GM19025 (cell line): ENCODE data around the gene NTM.

ENCODE experiments used
- ATAC-seq: cut with Tn5 transposase; IDR thresholded peaks from one replicate; pipeline ENCODE4 v1.9.1; 2021; ENCODE audit warnings: mild to moderate bottlenecking, low read depth, moderate library complexity; ENCODE audit not compliant: unreplicated experiment

Gene NTM

DNA sequence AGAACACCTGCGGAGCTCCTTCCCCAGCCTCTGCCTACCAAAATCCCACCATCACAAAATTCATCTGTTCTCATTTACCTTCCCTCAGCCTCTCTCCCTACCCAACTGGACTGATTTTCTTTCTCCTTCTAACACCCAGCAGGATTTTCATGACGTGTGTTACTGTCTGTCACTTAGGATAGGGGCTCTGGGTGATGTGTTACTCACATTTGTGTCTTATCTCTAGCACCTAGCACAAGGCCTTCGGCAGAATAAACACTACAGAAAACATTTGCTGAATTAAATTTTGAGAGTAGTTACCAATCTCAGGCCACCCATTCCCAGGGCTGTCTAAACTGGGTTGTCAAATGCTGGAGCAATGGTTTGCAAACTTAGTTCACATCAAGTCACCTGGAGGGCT is 88.0 kb downstream of the NTM start:
- ATAC-seq, result no peak

GRCh38 chr11:131460931-131461330 is 90.5 kb downstream of the NTM start:
- no peak for ATAC-seq

GRCh38 chr11:131462622-131463021 is 92.2 kb downstream of the NTM start:
- ATAC-seq, result no peak

GRCh38 chr11:131463162-131463561 is 92.7 kb downstream of the NTM start:
- no peak for ATAC-seq

- no peak for ATAC-seq
Observed at GRCh38 chr11:131463649-131464425, 93.4 kb downstream of the NTM start.

DNA sequence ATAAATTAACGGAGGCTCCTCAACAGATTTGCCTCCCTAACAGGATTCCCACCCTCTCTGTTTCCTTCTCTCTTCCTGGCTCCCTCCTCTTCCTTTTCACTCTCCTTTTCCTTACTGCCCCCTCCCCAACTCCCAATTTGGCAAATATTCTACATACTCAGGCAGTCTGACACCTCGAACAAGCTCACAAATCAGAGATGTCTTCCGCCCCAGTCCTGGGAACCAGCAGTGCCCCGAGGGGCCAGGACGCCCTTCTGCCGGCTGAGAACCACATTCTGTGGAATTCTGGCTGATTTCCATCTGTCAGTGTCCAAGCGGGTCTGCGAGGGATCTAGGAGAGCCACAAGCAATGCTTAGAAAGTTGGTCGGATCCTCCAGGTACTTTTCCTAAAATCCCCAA is 94.0 kb downstream of the NTM start:
- ATAC-seq, result no peak

GRCh38 chr11:131465039-131465438 is 94.6 kb downstream of the NTM start:
- ATAC-seq, result no peak

GRCh38 chr11:131465746-131466145 is 95.3 kb downstream of the NTM start:
- ATAC-seq, result no peak

GRCh38 chr11:131467645-131468394 is 97.4 kb downstream of the NTM start:
- ATAC-seq, result no peak

DNA sequence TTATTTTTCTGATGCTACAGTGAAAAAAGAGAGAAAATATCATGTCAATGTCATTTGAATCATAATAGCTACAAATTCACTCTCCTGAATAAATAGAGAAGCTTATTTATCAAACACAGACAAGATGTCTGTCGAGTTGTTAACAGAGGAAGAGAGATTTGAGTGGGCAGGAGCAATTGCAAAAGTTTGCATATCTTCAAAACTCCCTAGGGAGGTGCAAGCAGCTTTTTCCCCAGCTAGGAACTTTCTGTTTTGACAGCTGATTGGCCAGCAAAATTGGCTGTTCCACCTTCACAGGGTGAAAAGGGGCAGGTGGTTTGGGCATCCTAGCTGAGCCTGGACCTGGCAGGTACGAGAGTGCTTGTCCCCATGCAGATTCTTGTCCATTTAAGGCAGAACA is 98.2 kb downstream of the NTM start:
- ATAC-seq, result no peak

- no peak for ATAC-seq
Observed at GRCh38 chr11:131470216-131470925, 100.0 kb downstream of the NTM start.

- ATAC-seq, result no peak
Observed at GRCh38 chr11:131471976-131472375, 101.6 kb downstream of the NTM start.

DNA sequence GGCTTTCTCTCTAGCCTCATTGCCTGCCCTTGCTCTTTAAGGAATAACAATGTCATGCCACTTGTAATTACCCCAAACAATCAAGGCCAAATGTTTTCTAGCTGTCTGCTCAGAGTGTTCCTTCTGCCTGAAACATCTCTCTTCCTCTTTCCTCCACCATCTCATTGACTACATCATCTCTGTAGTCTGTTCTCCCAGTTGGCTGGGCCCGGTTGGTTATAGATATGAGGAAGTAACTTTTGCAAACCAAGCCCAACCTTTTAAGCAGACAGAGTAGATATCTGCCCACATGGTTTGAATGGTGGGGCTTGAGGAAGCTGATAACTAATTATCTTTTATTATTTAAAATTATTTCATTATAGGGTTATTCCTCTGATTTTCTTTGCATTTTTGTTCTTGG is 104.5 kb downstream of the NTM start:
- no peak for ATAC-seq

DNA sequence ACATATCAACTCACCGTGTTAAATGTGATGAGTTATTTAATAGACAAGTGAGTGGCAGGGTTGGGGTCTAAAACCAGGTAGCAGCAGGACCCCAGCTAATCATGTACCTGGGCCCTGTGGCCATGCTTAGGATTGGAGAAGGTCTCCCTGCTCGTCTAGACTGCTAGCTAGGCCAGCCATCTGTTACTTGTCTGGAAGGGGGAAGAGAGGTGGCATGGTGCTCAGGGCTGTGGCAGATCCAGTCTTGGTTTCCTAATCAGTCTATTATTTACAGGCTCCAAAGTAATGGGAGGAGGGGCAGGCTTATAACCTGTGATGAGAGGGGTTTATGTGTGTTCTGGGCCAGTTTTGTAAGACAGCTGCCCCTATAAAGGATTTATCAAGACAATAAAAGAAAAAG is 105.9 kb downstream of the NTM start:
- no peak for ATAC-seq

GRCh38 chr11:131478341-131478740 is 107.9 kb downstream of the NTM start:
- ATAC-seq, result no peak

DNA sequence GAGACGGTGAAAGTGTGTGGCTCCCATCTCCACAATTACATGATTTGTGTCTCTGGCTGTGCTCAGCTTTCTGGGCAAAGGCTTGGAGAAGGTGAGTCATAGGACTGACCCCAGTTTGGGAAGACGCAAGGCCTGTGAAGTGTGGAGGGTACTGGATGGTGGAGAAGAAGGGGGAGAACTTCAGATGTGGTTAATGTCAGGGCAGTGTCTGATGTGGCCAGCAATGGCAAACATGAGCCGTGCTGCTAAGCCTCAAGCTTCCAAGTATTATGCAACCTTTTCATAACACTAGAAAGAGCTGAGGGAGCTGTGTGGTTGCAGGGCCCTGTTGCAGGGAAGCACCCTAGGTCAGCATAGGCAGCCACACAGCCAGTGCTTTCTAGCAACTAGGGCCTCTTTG is 110.9 kb downstream of the NTM start:
- no peak for ATAC-seq

- no peak for ATAC-seq
Observed at GRCh38 chr11:131481971-131482370, 111.6 kb downstream of the NTM start.

- ATAC-seq, result no peak
Observed at GRCh38 chr11:131483453-131483852, 113.0 kb downstream of the NTM start.

GRCh38 chr11:131483877-131484276 is 113.5 kb downstream of the NTM start:
- ATAC-seq, result no peak

GRCh38 chr11:131486100-131486499 is 115.7 kb downstream of the NTM start:
- ATAC-seq, result no peak

- no peak for ATAC-seq
Observed at GRCh38 chr11:131486937-131487635, 116.7 kb downstream of the NTM start.
